ENCODE results near the gene SNAPC5. TPM values are rescaled to one million over a fixed set of nuclear protein-coding genes. Genes with fewer than 3 reads are reported as not detected.

Gene SNAPC5
- total RNA-seq, 1 donor from 2014 or later = 12.7 TPM

GRCh38 chr15:66452971-66453580 lies 44.5 kb downstream of the SNAPC5 start:
- peaks cover 21% of the 10 kb centered on the region for H3K36me3 Mint-ChIP-seq (ENCODE audit: low read depth, unreplicated experiment)
- H4K20me1 ChIP-seq (ENCODE audit: insufficient read depth, low read length) = peaks cover 7% of the 10 kb centered on the region
- no peak overlapping the region for H3K4me3 ChIP-seq (ENCODE audit: insufficient read depth, low read depth, low read length)
- H3K27me3 ChIP-seq (ENCODE audit: insufficient read depth, low read length) = no peaks in the 10 kb centered on the region
- TF ChIP-seq CTCF (IDR thresholded peaks at IDR 0.05; ENCODE audit: insufficient read depth, low read depth, low read length) (no peak), EZH2 (IDR thresholded peaks at IDR 0.05; ENCODE audit: insufficient read depth, low read length) (no peak)
- no peak overlapping the region for H3K27ac ChIP-seq (ENCODE audit: low read depth, low read length)
- no peaks in the 10 kb centered on the region for H3K79me2 ChIP-seq (ENCODE audit: insufficient read depth, low read length)
- no peak overlapping the region for H3K9ac ChIP-seq (ENCODE audit: low read length)
- H3K27ac Mint-ChIP-seq (ENCODE audit: unreplicated experiment) = peak overlapping the region; percentile 12
- H3K4me1 ChIP-seq (ENCODE audit: insufficient read depth, low read length) = peaks cover 6% of the 10 kb centered on the region
- H3K4me3 Mint-ChIP-seq (ENCODE audit: unreplicated experiment) = no peak overlapping the region
- DNase-seq (ENCODE audit: low read depth) = no peak
- H3K4me1 Mint-ChIP-seq (ENCODE audit: low read depth, unreplicated experiment) = no peaks in the 10 kb centered on the region
- no peak for FAIRE-seq
- H3K36me3 ChIP-seq (ENCODE audit: insufficient read depth, low read length) = peaks cover 6% of the 10 kb centered on the region
- H3K9me3 Mint-ChIP-seq (ENCODE audit: unreplicated experiment) = peaks cover under 1% of the 10 kb centered on the region
- H3K27me3 Mint-ChIP-seq (ENCODE audit: low read depth, unreplicated experiment) = no peaks in the 10 kb centered on the region
- no peaks in the 10 kb centered on the region for H3K9me3 ChIP-seq (ENCODE audit: insufficient read depth, low read depth, low read length)
- H3K4me2 ChIP-seq (ENCODE audit: low read length) = no peak overlapping the region
- H2AFZ ChIP-seq (ENCODE audit: low read depth, low read length) = no peak overlapping the region

- H3K4me1 Mint-ChIP-seq (ENCODE audit: low read depth, unreplicated experiment) = no peaks in the 10 kb centered on the region
- no peak for TF ChIP-seq CTCF (IDR thresholded peaks at IDR 0.05; ENCODE audit: insufficient read depth, low read depth, low read length)
- TF ChIP-seq EZH2 (IDR thresholded peaks at IDR 0.05; ENCODE audit: insufficient read depth, low read length) = no peak
- FAIRE-seq = no peak
- no peaks in the 10 kb centered on the region for H3K9me3 ChIP-seq (ENCODE audit: insufficient read depth, low read depth, low read length)
- H3K4me3 ChIP-seq (ENCODE audit: insufficient read depth, low read depth, low read length) = no peak overlapping the region
- no peak overlapping the region for H3K4me3 Mint-ChIP-seq (ENCODE audit: unreplicated experiment)
- no peak overlapping the region for H3K27ac ChIP-seq (ENCODE audit: low read depth, low read length)
- no peaks in the 10 kb centered on the region for H3K9me3 Mint-ChIP-seq (ENCODE audit: unreplicated experiment)
- peaks cover 6% of the 10 kb centered on the region for H3K36me3 ChIP-seq (ENCODE audit: insufficient read depth, low read length)
- H3K27me3 ChIP-seq (ENCODE audit: insufficient read depth, low read length) = no peaks in the 10 kb centered on the region
- H4K20me1 ChIP-seq (ENCODE audit: insufficient read depth, low read length) = peaks cover 7% of the 10 kb centered on the region
- H2AFZ ChIP-seq (ENCODE audit: low read depth, low read length) = no peak overlapping the region
- H3K36me3 Mint-ChIP-seq (ENCODE audit: low read depth, unreplicated experiment) = peaks cover 24% of the 10 kb centered on the region
- no peak overlapping the region for H3K9ac ChIP-seq (ENCODE audit: low read length)
- H3K27me3 Mint-ChIP-seq (ENCODE audit: low read depth, unreplicated experiment) = no peaks in the 10 kb centered on the region
- H3K79me2 ChIP-seq (ENCODE audit: insufficient read depth, low read length) = no peaks in the 10 kb centered on the region
- H3K4me2 ChIP-seq (ENCODE audit: low read length) = no peak overlapping the region
- no peak overlapping the region for H3K27ac Mint-ChIP-seq (ENCODE audit: unreplicated experiment)
- peaks cover 6% of the 10 kb centered on the region for H3K4me1 ChIP-seq (ENCODE audit: insufficient read depth, low read length)
- DNase-seq (ENCODE audit: low read depth) = no peak
These were observed 45.1 kb downstream of the SNAPC5 start for GRCh38 chr15:66452420-66452819.

Small RNAs within 50 kb of the gene (microRNA-seq; reads per million reads assigned to microRNA genes)
- gene MIR4512 = 1.6 reads per million

Other genes with a start within 250 kb of the SNAPC5 start
- 0.16 and 0.29 TPM in 2 replicates for gene MEGF11, start 244.0 kb downstream of the SNAPC5 start, total RNA-seq
- 6.9 and 8.1 TPM in 2 replicates for gene DIS3L, start 204.2 kb downstream of the SNAPC5 start, total RNA-seq
- 3.9 and 5.6 TPM in 2 replicates for gene TIPIN, start 141.1 kb downstream of the SNAPC5 start, total RNA-seq
- 62.4 and 66.5 TPM in 2 replicates for gene MAP2K1, start 110.8 kb downstream of the SNAPC5 start, total RNA-seq
- gene RPL4, start 7.1 kb upstream of the SNAPC5 start, total RNA-seq = 2,056 and 2,248 TPM in 2 replicates
- 15.5 and 18.1 TPM in 2 replicates for gene ZWILCH, start 7.6 kb upstream of the SNAPC5 start, total RNA-seq
- 12.8 and 13.2 TPM in 2 replicates for gene LCTL, start 68.2 kb upstream of the SNAPC5 start, total RNA-seq
- 2.7 and 4.0 TPM in 2 replicates for gene SMAD6, start 204.5 kb upstream of the SNAPC5 start, total RNA-seq